RPMI7951 (cell line): ENCODE data around the gene KIF26B. TPM values are rescaled to one million over a fixed set of nuclear protein-coding genes. Genes with fewer than 3 reads are reported as not detected.
"Not testable (repeated sequence)": the region's sequence is repeated elsewhere in the genome, so short reads cannot be mapped to it uniquely, and the experiment has no call there.

Experiments
- DNase-seq: peaks from one replicate; pipeline ENCODE4 v3.0.0-alpha.2; 2012; ENCODE audit warnings: low read depth
- total RNA-seq: library from RNA; depleted of rRNA; stranded (reverse); fragments of >200 nt; shearing (Covaris generic); gene quantifications from 2 replicates; pipeline ENCODE4 v1.2.3, GENCODE V29; 2014

Gene KIF26B
- total RNA-seq, 1 experiment from 2014 or later: 2.3 TPM

GRCh38 chr1:245648749-245649522, 494.2 kb downstream of the KIF26B start:
- DNase-seq: no peak

- DNase-seq: no peak
These were observed 494.9 kb downstream of the KIF26B start for GRCh38 chr1:245649666-245650065.

- no peak for DNase-seq
These were observed 495.7 kb downstream of the KIF26B start for GRCh38 chr1:245650441-245650960.

GRCh38 chr1:245651093-245651492, 496.3 kb downstream of the KIF26B start:
- DNase-seq: no peak

GRCh38 chr1:245652116-245652515, 497.3 kb downstream of the KIF26B start:
- DNase-seq: no peak

GRCh38 chr1:245652660-245653427, 498.1 kb downstream of the KIF26B start:
- no peak for DNase-seq

- DNase-seq: no peak
These were observed 499.8 kb downstream of the KIF26B start for GRCh38 chr1:245654460-245655050.

GRCh38 chr1:245656189-245656717, 501.5 kb downstream of the KIF26B start:
- no peak for DNase-seq

GRCh38 chr1:245657371-245657770, 502.6 kb downstream of the KIF26B start:
- DNase-seq: no peak

GRCh38 chr1:245663373-245663772, 508.6 kb downstream of the KIF26B start:
- DNase-seq: no peak

- no peak for DNase-seq
These were observed 509.1 kb downstream of the KIF26B start for GRCh38 chr1:245663841-245664240.

- no peak for DNase-seq
These were observed 511.6 kb downstream of the KIF26B start for GRCh38 chr1:245666412-245666811.

- no peak for DNase-seq
These were observed 516.6 kb downstream of the KIF26B start for GRCh38 chr1:245671349-245671748.

GRCh38 chr1:245671966-245672767, 517.4 kb downstream of the KIF26B start:
- DNase-seq: no peak

- DNase-seq: not testable (repeated sequence)
These were observed 518.3 kb downstream of the KIF26B start for GRCh38 chr1:245672836-245673656.

- DNase-seq: no peak
These were observed 519.2 kb downstream of the KIF26B start for GRCh38 chr1:245673881-245674414.

- no peak for DNase-seq
These were observed 522.9 kb downstream of the KIF26B start for GRCh38 chr1:245677461-245678240.

- DNase-seq: no peak
These were observed 524.2 kb downstream of the KIF26B start for GRCh38 chr1:245678860-245679411.
